OCI-LY3 (cell line): ENCODE data around the gene CHRNB4.

ENCODE experiments used
- H2AFZ ChIP-seq: fragments of 200-600, 300-600 bp; shearing (Covaris generic); 2 replicates; pipeline ENCODE4 v1.6.0; 2014; ENCODE audit warnings: antibody characterized with exemption, low read depth, low read length
- H3K27ac ChIP-seq: fragments of 200-600, 300-600 bp; sonication (generic); 2 replicates; pipeline ENCODE4 v1.5.1; 2014; ENCODE audit warnings: mild to moderate bottlenecking, low read length, moderate library complexity, mixed read lengths
- H3K27me3 ChIP-seq: fragments of 200-600, 300-600 bp; sonication (generic); 2 replicates; pipeline ENCODE4 v1.6.1; 2014; ENCODE audit warnings: low read depth, low read length, mixed read lengths
- H3K36me3 ChIP-seq: fragments of 200-600, 300-600 bp; sonication (generic); replicated peaks from 2 replicates; pipeline ENCODE3; 2014; ENCODE audit warnings: low read depth, low read length, mixed read lengths
- H3K4me1 ChIP-seq: fragments of 300-600, 200-600 bp; sonication (generic); 2 replicates; pipeline ENCODE4 v1.6.1; 2014; ENCODE audit warnings: low read length, mixed read lengths
- H3K4me2 ChIP-seq: fragments of 200-600, 300-600 bp; sonication (generic); 2 replicates; pipeline ENCODE4 v1.6.1; 2014; ENCODE audit warnings: low read length, mixed read lengths
- H3K4me3 ChIP-seq: fragments of 300-600, 200-600 bp; sonication (generic); 2 replicates; pipeline ENCODE4 v1.5.1; 2014; ENCODE audit warnings: antibody characterized with exemption, mild to moderate bottlenecking, low read length, moderate library complexity
- H3K79me2 ChIP-seq: fragments of 300-600, 200-600 bp; shearing (Covaris generic); 2 replicates; pipeline ENCODE4 v1.6.1; 2014; ENCODE audit warnings: mild to moderate bottlenecking, low read length, mixed read lengths
- H3K9ac ChIP-seq: fragments of 300-600, 200-600 bp; shearing (Covaris generic); 2 replicates; pipeline ENCODE4 v1.6.0; 2014; ENCODE audit warnings: mild to moderate bottlenecking, low read length, moderate library complexity
- H3K9me3 ChIP-seq: fragments of 200-600, 300-600 bp; shearing (Covaris generic); 2 replicates; pipeline ENCODE4 v1.6.1; 2014; ENCODE audit warnings: low read length, mixed read lengths; ENCODE audit not compliant: insufficient read depth
- H4K20me1 ChIP-seq: fragments of 200-600, 300-600 bp; sonication (generic); 2 replicates; pipeline ENCODE4 v1.6.1; 2016; ENCODE audit warnings: low read length, mixed read lengths; ENCODE audit not compliant: insufficient read depth
- EZH2phosphoT487 ChIP-seq: fragments of 200-600 bp; shearing (Covaris generic); IDR thresholded peaks from 2 replicates; pipeline ENCODE4 v1.6.1; 2018; ENCODE audit warnings: antibody characterized with exemption, mixed run types, low read depth
- TF ChIP-seq, protein P1 (sequence below): fragments of 200-600, 300-600 bp; sonication (generic); IDR thresholded peaks from 2 replicates; pipeline ENCODE4 v1.5.1; 2014; ENCODE audit warnings: antibody characterized with exemption, low read length, low read depth

The CHRNB4 gene

GRCh38 chr15:78676424-78677110 lies 35.6 kb upstream of the CHRNB4 start:
- Histone ChIP-seq H3K9me3 (no peaks in the 10 kb centered on the region), H3K27me3 (no peaks in the 10 kb centered on the region), H3K9ac (no peak overlapping the region), H3K4me2 (no peak overlapping the region), H4K20me1 (no peaks in the 10 kb centered on the region), H3K4me1 (no peaks in the 10 kb centered on the region), H2AFZ (no peak overlapping the region), H3K27ac (no peak overlapping the region), H3K4me3 (no peak overlapping the region), H3K36me3 (no peaks in the 10 kb centered on the region), H3K79me2 (no peaks in the 10 kb centered on the region)
- TF ChIP-seq, protein P1, sequence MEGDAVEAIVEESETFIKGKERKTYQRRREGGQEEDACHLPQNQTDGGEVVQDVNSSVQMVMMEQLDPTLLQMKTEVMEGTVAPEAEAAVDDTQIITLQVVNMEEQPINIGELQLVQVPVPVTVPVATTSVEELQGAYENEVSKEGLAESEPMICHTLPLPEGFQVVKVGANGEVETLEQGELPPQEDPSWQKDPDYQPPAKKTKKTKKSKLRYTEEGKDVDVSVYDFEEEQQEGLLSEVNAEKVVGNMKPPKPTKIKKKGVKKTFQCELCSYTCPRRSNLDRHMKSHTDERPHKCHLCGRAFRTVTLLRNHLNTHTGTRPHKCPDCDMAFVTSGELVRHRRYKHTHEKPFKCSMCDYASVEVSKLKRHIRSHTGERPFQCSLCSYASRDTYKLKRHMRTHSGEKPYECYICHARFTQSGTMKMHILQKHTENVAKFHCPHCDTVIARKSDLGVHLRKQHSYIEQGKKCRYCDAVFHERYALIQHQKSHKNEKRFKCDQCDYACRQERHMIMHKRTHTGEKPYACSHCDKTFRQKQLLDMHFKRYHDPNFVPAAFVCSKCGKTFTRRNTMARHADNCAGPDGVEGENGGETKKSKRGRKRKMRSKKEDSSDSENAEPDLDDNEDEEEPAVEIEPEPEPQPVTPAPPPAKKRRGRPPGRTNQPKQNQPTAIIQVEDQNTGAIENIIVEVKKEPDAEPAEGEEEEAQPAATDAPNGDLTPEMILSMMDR: no peak
- TF ChIP-seq EZH2phosphoT487: no peak

- no peak overlapping the region for H3K4me2 ChIP-seq
- TF ChIP-seq EZH2phosphoT487: no peak
- TF ChIP-seq, protein P1: no peak
Observed at GRCh38 chr15:78675617-78676360, 34.8 kb upstream of the CHRNB4 start.

DNA sequence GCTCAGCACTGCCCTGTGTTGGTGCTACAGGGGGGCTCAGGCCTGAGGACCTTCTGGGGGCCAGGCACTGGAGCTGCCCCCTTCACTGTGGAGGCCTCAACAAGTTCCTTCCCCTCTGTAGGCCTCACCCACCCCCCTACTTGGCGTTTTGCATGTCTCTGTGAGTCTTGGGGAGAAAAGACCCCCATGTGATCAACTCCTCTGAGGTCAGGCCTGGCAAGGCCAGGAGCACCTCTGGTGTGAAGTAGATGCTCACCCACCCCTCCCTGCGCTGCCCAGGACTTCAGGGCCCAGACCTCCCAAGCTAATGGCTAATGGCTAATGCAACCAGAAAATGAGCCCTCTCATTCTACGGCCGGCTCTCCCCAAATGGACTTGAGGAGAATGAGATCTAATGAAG lies 34.2 kb upstream of the CHRNB4 start:
- Histone ChIP-seq H3K9me3 (no peaks in the 10 kb centered on the region), H3K27ac (no peak overlapping the region), H3K36me3 (no peaks in the 10 kb centered on the region), H4K20me1 (no peaks in the 10 kb centered on the region), H3K79me2 (no peaks in the 10 kb centered on the region), H3K27me3 (no peaks in the 10 kb centered on the region), H2AFZ (no peak overlapping the region), H3K4me1 (no peaks in the 10 kb centered on the region), H3K4me2 (no peak overlapping the region), H3K9ac (no peak overlapping the region), H3K4me3 (no peak overlapping the region)
- no peak for TF ChIP-seq EZH2phosphoT487
- TF ChIP-seq, protein P1: no peak

More at GRCh38 chr15:78675617-78676360, 34.8 kb upstream of the CHRNB4 start:
- Histone ChIP-seq H3K36me3 (no peaks in the 10 kb centered on the region), H3K9ac (no peak overlapping the region), H4K20me1 (no peaks in the 10 kb centered on the region), H2AFZ (no peak overlapping the region), H3K27ac (no peak overlapping the region), H3K4me3 (no peak overlapping the region), H3K4me1 (no peaks in the 10 kb centered on the region), H3K27me3 (no peaks in the 10 kb centered on the region), H3K9me3 (no peaks in the 10 kb centered on the region), H3K79me2 (no peaks in the 10 kb centered on the region)

DNA sequence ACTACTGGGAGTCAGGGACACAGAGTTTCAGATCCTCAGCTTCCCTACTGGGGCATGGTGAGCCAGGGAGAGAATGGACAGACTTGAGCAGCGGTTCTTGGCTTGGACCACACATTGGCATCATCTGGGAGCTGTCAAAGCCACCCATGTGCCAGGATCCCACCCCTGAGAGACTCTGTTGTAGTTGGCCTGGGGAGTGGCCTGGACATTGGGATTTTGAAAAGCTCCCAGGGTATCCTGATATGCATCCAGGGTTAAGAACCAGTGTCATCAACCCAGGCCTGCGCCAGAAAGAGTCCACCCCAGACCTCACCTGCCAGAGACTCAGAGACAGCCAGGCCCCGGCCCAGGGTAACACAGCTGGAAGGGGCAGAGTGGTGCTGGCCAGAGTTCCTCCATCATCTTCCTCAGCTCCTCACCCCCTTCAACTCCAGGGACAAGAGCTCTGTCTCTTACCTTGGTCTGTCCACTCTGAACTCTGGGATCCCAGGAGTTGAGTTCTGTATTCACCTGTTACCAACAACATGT lies 33.0 kb upstream of the CHRNB4 start:
- H3K36me3 ChIP-seq: no peaks in the 10 kb centered on the region

More for the DNA sequence above, 33.0 kb upstream of the CHRNB4 start:
- Histone ChIP-seq H3K27ac (no peak overlapping the region), H3K4me1 (no peaks in the 10 kb centered on the region), H3K9me3 (no peaks in the 10 kb centered on the region), H3K4me3 (no peak overlapping the region), H2AFZ (no peak overlapping the region), H3K4me2 (no peak overlapping the region), H4K20me1 (no peaks in the 10 kb centered on the region), H3K27me3 (no peaks in the 10 kb centered on the region), H3K9ac (no peak overlapping the region), H3K79me2 (no peaks in the 10 kb centered on the region)
- no peak for TF ChIP-seq EZH2phosphoT487
- TF ChIP-seq, protein P1: no peak
